ENCODE measurements around the gene DCUN1D5.

DCUN1D5 gene

DNA sequence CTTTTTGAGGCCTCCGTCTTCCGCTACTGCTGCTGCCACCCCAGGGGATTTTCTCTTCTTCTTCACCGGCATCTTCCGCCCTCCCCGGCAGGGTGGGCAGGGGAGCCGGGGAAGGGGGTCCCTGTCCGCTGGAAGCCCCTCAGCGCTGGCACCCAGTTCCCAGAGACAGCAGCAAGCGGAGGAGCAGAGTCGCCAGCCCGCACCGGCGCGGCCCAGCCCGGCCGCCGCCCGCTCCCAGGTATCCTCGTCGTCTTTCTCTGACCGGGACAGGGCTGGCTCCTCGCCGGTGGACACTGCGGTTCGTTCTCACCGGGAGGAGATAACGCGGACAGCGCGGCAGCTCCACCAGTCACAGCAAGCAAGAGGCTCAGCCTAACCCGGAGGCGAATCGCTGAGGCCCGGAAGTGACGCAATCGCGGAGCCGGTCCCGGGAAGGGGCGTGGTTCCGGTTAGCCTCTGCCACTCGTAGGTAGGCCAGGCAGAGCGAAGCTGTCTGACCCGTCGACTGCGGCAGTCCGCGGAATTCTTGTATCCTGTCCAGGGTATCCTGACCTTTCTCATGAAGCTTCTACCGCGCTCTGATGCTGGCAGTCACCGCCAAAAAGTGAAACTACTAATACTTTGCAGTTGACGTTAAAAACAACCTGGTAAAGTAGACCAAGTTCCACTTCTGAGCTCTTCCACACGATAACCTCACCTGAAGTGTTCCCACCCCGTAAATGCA is at the start of gene DCUN1D5:
Gene DCUN1D5, minus strand, starts transcription at position 360 of the 724 bp plus-strand sequence. Its CDS starts 288 bp downstream, at position 72.
- DNase-seq (ENCODE audit: extremely low read depth in 1 of 2, low read depth in 1 of 2), result peak; percentile 88 to 94

DNA sequence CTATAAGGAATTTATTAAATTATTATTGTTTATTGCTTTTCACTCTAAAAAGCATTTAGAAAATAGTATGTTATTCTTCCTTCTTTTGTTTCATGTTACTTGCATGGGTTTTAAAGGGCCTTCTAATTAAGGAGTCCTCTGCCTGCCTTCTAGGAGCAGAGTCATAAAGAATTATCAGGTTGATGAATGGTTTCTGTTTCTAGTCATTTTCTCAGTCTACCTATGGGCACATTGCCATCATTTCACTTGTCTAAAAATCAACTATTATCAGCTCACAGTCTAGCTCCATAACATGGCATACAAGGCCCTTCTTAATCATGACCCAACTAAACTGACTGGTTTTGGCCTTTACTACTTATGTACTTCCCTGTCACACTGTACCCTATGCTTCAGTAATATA is 33.5 kb upstream of the DCUN1D5 start:
- no peak for DNase-seq (ENCODE audit: extremely low read depth in 1 of 2, low read depth in 1 of 2)

DNA sequence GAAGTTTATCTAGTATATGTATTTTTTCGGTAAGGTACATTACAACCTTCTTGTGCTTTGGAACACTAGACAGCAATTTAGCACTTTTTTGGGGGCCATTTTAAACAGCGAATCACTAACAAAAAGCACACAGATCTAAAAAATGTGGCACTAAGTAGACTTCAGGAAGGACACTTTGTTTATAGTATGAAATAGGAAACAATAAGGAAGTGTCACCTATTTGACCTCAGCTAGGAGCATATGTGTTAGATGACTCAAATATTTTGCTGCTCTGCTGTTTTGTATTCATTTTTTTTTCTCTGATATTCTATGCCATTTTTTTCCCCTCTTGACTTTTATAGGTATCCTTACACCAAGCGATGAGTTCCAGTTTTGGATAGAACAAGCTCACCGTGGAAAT is 22.9 kb upstream of the DCUN1D5 start:
- no peak for DNase-seq (ENCODE audit: extremely low read depth in 1 of 2, low read depth in 1 of 2)

DNA sequence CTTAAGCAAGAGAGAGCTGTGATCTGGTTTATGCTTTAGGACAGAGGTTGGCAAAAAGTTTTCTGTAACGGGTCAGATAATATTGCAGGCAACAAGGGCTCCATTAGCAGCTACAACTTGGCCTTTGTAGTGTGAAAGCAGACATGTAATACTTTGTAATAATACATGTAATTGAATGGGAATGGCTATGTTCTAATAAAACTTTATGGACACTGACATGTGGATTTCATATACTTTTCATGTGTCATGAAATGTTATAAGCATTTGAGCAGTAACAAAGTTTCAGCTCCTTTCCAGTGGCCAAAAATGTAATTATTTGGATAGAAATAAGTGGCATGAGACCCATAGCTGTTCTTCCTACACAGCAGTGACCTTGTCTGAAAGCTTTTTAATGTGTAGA is 20.4 kb upstream of the DCUN1D5 start:
- DNase-seq (ENCODE audit: extremely low read depth in 1 of 2, low read depth in 1 of 2), result no peak

DNA sequence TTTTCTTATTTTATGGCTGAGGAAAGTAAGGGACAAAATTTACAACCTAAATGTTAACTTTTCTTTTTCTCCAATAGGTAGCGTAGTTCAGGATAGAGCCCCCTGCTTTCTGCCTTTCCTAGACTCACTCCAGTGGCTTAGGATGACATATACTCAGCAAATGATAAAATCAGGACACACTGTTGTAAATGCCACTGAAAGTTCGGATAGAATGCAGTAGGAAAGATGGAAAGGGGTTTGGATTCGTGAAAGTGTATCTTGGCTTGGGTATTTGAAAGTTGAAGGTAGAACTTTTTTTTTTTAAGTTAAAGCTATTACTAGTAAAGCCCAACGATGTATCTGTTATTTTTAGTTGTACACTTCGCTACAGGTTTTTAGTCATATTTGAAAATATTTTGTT is 19.4 kb upstream of the DCUN1D5 start:
- no peak for DNase-seq (ENCODE audit: extremely low read depth in 1 of 2, low read depth in 1 of 2)

DNA sequence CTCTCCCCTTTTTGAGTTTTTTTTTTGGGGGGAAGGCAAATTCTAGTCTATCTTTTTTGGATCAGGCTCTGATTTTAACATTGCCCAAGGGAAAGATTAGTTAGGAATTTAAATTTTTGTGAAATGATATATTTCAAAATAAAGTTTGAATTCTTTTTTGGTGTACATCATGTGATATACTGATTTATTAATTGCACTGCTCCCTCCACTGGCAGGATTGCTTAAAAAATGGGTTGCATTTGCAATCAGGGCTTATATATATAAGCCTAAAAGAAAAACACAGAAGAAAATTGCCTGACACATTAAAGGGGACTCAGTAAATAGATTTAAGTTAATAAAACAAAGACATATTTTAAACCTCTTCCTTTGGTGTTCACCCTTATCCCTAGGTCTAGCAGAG is 18.4 kb upstream of the DCUN1D5 start:
- no peak for DNase-seq (ENCODE audit: extremely low read depth in 1 of 2, low read depth in 1 of 2)

DNA sequence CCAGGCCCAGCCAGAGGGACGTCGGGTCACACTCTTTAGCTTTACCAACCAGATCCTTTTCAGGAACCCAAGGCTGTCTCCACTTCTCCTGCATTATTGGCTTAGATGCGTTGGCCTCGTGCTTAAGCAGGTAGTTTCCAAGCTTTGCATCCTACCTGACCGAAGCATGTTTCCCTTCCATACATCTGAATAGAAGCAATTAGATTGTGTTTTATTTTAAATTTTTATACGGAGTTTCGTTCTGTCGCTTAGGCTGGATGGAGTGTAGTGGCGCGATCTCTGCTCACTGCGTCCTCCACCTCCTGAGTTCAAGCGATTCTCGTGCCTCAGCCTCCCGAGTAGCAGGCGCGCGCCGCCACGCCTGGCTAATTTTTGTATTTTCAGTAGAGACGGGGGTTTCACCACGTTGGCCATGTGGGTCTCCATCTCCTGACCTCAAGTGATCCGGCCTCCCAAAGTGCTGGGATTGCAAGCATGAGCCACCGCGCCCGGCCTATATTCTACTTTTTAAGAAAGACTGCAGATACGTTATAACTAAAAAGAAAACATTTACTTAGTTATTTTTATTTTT is 17.9 kb upstream of the DCUN1D5 start:
- no peak for DNase-seq (ENCODE audit: extremely low read depth in 1 of 2, low read depth in 1 of 2)

DNA sequence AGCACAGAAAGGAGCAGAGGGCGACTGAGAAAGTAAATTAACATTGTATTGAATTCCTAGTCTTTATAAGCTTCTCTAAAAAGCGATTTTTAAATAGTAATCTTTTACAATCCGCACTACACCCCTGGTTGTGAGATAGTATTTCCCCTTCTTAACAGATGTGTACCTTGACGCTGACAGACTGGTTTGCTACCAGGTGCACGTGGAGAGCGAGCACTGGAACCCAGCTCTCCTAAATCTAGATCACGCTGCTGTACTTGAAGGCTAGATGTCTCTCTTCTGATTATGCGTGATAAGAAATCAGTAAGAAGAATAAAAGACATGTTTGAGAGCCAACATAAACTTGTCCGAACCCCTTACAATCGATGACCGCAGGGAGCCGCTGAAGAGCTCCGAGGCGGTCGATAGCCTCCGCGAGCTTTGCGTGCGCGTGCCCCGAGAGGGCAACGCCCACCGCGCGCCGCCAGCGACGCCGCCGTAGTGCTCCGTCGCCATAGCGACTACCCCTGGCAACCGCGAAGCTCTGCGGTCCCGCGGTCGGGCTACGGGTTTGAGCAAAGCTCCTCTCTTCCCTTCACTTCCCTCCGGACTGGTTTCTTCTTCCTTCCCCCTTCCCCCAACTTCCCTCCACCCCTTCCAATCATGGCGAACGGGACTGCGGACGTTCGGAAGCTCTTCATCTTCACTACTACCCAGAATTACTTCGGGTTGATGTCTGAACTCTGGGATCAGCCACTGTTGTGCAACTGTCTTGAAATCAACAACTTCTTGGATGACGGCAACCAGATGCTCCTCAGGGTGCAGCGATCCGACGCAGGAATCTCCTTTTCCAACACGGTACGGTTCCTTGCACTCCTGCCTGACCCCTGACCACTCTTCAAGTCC is 17.2 kb upstream of the DCUN1D5 start, which contains the start of gene DYNC2H1:
Gene DYNC2H1, plus strand, starts transcription at position 494 of the 885 bp plus-strand sequence. Its CDS starts 149 bp downstream, at position 643.
- peak; percentile 71 to 73 for DNase-seq (ENCODE audit: extremely low read depth in 1 of 2, low read depth in 1 of 2)

DNA sequence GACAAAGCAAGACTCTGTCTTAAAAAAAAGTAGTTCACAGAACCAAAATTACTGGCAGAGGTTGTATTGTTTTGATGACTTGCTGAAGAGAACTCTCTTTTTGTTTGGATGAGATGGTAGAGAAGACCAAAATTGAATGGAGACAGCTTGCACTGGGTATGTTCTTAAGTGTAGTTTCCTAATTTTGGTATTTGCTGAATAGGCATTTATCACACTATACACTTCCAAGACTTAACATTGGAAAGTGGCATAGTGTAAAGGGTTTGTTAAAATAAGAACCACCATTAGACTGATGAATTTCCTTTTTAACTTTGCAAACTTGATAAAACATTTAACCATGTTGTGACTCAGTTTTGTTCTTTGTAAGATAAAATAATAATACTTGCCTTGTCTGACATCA is 5.3 kb upstream of the DCUN1D5 start:
- DNase-seq (ENCODE audit: extremely low read depth in 1 of 2, low read depth in 1 of 2), result no peak

DNA sequence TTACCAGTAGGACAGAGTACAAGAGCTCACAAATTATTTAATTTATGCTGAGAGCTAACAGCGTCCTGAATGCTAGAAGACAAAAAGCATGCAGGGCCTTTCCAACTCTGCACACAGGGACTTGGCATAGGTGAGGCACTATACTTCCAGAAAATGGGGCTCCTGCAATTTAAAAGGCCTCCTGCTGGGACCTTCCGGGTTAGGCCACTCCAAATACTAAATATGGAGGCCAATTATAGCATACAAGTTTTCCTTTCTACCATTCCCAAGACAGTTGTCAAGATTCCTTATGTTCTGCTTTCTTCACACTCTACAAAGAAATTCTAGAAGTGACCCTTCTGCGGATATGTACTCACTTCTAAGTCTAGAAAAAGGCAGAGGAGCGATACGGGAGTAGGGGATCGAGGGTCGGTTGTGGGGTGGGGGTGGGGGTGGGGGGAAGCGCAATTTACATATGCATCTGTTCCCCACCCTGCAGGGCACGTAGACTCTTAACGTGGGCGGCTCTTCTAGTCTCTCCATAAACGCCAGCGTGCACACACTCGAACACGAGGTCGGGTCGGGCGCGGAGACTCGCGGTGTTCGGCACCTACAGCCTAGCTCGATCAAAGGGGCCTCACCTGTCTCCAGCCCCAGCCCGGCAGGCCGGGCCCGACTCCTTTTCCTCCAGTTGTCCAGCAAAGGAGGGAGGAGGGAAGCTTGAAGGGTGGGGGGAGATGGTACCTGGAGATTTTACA is 728 bp downstream of the DCUN1D5 start:
- DNase-seq (ENCODE audit: extremely low read depth in 1 of 2, low read depth in 1 of 2), result no peak

DNA sequence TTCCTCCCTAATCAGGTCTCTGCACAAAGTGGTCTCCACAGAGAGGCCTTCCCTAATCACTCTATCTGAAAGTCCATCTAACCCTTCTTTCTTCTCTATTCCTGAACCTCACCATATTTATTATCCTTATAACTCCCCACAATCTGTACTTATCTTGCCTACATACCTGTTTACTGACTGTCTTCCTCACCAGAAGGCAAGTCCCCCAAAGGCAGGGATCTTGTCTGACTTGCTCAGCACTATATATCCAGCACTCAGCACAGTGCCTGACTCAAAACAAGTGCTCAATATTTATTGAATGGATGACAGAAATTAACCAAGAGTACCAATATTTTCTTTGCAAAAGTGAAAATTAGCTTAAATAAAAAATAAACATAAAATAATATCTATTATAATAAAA is 5.5 kb downstream of the DCUN1D5 start:
- DNase-seq (ENCODE audit: extremely low read depth in 1 of 2, low read depth in 1 of 2), result no peak

DNA sequence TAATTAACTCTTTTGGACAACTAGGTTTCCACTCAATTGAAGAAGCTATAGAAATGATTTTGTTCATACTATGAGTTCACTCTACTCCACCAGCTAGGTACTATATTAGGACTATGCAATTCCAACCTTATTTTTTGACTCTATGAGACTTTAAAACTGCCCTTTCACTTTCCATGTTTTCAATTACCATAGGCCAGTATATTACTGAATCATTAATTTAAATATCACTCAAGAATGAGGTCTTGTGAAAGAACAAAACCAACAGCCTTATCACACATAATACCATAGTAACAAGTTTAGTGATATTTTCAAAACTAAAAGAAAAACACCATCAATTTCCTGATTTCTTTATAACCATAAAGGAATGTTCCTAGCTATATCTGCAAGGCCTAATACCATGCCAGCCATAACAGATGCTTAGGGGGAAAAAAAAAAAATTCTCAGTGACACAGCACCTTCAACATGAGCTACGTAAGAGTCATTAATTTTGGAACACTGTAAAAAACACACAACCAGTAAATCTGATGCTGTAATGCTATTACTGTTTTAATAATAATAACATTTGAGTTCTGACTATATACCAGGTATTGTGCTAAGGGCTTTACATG is 6.1 kb downstream of the DCUN1D5 start:
- DNase-seq (ENCODE audit: extremely low read depth in 1 of 2, low read depth in 1 of 2), result no peak

DNA sequence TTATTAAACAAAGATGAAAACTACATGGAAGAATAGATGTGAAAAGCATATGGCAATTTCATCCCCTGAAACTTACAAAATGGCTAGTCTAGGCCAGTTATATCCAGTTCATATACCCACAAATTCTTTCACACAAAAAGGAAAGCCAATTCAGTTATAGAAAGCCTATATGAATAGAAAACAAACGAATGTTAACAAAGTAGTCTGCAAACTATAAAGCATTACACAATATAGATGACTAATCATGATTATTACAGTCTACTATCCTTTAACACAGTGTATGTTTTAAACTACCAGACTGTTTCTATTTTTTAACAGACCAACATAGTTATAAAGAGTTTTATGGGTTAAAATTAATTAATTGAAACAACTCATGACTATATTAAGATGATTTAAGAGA is 12.1 kb downstream of the DCUN1D5 start:
- no peak for DNase-seq (ENCODE audit: extremely low read depth in 1 of 2, low read depth in 1 of 2)

DNA sequence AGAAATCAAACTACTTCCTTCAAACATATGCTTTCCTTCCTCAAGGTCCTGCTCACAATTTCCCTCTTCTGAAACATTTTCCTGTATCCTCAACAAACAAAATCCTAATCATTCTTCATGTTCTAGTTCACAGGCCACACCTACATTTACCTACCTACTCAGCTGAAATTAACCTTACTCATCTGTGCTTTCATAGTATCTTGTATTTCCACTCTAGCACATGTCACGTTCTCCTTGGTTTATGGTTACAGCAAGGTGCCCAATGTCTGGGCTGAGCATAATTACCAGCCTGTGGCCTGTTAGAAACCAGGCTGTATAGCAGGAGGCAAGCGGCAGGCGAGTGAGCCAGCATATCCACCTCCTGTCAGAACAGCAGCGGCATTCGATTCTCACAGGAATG is 13.2 kb downstream of the DCUN1D5 start:
- no peak for DNase-seq (ENCODE audit: extremely low read depth in 1 of 2, low read depth in 1 of 2)

DNA sequence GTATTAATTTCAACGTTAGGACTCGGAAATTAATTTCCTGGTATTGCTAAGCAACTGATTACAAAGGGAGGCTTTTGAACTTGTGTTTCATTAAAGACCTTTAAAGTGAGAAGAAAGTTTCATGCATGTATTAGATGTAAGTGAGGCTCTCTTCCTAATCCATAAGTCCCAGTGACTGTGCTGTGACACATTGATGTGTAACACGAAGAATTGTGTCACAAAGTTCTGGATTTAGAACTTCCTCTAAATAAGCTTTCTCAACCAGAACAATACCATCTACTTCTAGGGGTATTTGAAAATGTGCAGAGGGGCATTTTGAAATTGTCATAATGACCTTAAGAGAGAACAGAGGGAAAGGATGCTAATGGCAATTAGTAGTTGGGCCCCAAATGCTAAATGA is 14.4 kb downstream of the DCUN1D5 start:
- DNase-seq (ENCODE audit: extremely low read depth in 1 of 2, low read depth in 1 of 2), result no peak

DNA sequence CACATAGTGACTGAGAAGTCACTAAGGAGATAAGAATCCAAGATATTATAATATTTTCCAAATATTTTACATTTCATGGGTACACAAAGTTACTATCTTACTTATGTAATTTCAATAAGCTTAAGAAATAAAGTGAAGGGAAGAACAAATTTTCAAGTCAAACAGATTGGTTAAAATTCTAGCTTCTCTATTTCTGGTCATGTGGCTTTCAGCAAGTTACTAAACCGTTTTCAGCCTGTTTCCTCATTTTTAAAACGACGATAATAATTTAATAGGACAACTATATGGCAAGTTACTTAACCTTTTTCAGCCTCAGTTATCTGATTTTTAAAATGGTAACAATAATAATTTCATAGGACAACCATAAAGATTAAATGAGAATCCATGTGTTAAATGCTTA is 15.6 kb downstream of the DCUN1D5 start:
- no peak for DNase-seq (ENCODE audit: extremely low read depth in 1 of 2, low read depth in 1 of 2)

DNA sequence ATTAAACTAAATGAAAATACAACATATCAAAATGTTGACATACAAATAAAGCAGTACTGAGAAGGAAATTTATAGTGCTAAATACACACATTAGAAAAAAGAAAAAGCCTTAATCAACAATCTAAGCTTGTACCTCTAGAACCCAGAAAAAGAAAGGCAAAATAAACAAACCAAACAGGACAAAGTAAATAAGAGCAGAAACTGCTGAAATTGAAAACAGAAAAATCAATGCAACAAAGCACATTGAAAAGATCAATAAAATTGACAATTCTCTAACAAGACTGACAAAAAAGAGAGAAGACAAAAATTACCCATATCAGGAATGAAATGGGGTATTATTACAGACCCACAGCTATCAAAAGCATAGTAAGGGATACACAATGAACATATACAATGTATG is 21.0 kb downstream of the DCUN1D5 start:
- DNase-seq (ENCODE audit: extremely low read depth in 1 of 2, low read depth in 1 of 2), result no peak

DNA sequence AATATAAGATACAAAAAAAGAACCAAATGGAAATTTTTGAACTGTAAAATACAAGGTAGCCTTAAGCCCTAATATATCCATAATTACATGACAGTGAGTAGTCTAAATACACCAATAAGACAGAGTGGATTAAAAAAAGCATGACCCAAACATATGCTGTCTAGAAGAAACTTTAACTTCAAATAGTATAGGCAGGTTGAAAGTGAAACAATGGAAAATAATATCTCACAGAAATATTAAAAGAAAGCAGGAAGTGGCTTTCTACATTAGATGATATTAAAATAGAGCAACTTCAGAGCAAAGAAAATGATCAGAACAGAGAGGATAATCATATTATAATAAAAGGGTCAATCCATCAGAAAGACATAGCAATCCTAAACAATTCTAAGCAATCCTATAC is 21.8 kb downstream of the DCUN1D5 start:
- no peak for DNase-seq (ENCODE audit: extremely low read depth in 1 of 2, low read depth in 1 of 2)

DNA sequence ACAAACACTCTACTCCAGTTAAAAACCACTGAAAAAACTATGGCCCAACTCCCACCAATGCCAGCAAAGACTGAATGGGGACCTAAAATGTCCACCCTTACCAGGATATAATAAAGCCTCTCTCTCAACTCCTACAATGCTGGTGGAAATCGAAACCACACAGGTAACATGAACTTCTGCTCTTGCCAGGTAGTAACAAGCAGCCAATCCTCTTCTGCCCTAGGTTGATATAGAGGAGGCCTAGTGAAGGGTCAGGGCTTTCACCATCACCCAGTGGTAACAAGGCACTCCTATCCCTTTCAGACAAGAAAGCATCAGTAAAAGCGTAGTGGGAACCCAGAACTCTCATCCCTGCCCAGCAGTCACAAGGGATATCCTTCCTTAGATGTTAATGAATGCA is 22.6 kb downstream of the DCUN1D5 start:
- DNase-seq (ENCODE audit: extremely low read depth in 1 of 2, low read depth in 1 of 2), result no peak

DNA sequence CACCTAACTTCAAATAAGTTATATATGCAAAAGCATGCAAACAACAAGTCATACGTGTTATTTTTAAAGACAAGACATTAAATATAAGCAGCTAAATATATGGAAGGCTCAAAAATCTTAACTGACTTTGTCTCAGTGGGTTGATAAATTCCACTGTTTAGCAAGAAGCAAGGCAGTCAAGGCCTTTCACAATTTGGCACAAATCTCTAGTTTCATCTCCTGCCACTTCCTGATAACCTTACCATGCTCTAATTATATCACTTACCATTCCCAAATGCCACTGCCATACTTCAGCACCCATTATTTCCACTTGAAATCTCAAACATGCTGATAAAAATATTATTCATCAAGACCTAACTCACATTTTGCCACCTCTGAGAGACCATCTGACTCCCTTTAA is 24.8 kb downstream of the DCUN1D5 start:
- DNase-seq (ENCODE audit: extremely low read depth in 1 of 2, low read depth in 1 of 2), result no peak

DNA sequence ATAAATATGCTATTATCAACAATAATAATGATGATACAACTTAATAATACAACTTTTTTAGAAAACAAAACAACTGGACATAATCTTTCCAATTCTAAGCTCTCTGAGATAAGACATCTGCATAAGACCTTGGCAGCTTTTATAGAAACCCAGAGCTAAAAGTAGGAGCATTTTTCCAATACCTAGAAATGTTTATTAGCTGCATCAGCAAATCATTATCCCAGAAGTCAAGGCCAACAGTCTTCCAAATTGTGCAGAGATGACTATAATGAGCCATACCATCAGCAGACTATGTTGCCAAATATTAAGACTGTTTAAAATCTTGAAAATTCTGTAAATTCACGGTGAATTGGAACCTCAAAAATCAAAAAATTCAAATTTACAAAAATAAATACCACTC is 30.3 kb downstream of the DCUN1D5 start:
- DNase-seq (ENCODE audit: extremely low read depth in 1 of 2, low read depth in 1 of 2), result no peak

Measured in stimulated activated CD8-positive, alpha-beta memory T cell treated with anti-CD3 and anti-CD28 coated beads, Interleukin-7, amount 100 ng/mL, for 48 hours (primary cell).